Measurements from ENCODE around the gene TMEM186.

DNA sequence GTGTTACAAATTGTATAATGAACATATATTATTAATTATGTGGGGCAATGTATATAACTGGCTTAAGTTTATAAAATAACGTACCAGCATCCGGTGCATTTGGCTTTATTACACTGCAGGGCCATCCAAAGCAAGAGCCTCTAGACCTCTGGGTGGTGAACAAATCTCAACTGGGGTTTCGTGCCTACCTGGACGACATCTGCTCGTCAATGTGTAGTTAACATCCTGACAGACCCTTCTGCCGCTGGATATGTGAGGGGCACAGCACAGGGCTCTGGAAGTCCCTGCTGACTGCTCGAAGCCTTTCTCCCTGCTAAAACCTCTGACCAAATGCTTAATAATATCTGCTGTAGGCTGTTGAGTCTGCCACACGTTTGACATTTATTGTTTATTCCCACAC, 2.3 kb downstream of the TMEM186 start:
- TF ChIP-seq, protein P1, sequence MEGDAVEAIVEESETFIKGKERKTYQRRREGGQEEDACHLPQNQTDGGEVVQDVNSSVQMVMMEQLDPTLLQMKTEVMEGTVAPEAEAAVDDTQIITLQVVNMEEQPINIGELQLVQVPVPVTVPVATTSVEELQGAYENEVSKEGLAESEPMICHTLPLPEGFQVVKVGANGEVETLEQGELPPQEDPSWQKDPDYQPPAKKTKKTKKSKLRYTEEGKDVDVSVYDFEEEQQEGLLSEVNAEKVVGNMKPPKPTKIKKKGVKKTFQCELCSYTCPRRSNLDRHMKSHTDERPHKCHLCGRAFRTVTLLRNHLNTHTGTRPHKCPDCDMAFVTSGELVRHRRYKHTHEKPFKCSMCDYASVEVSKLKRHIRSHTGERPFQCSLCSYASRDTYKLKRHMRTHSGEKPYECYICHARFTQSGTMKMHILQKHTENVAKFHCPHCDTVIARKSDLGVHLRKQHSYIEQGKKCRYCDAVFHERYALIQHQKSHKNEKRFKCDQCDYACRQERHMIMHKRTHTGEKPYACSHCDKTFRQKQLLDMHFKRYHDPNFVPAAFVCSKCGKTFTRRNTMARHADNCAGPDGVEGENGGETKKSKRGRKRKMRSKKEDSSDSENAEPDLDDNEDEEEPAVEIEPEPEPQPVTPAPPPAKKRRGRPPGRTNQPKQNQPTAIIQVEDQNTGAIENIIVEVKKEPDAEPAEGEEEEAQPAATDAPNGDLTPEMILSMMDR (IDR thresholded peaks at IDR 0.05): no peak
- TF ChIP-seq EP300 (IDR thresholded peaks at IDR 0.05; ENCODE audit: low read depth) (no peak), POLR2A (IDR thresholded peaks at IDR 0.05) (no peak), POLR2AphosphoS5 (IDR thresholded peaks at IDR 0.05) (no peak)

Data from transverse colon (tissue), 4 donors.